Transverse colon (tissue), 4 donors: ENCODE measurements around the gene TP53TG5. TPM values are rescaled to one million over a fixed set of nuclear protein-coding genes. Genes with fewer than 3 reads are reported as not detected.
A peak's percentile ranks its signal among the peaks of the same experiment; 100 is the strongest.

Source experiments
- DNase-seq: peaks from one replicate; pipeline ENCODE4 v3.0.0-alpha.2; 2019
- H3K27ac ChIP-seq, 4 donors: fragments of 200-600 bp; sonication (generic); 2 replicates each; pipeline ENCODE4 v1.5.1; 2016 to 2018; ENCODE audit warnings: inconsistent platforms in 4 of 4
- H3K27me3 ChIP-seq: fragments of 200-600 bp; sonication (generic); 2 replicates; pipeline ENCODE4 v1.5.1; 2017; ENCODE audit warnings: inconsistent platforms
- H3K36me3 ChIP-seq, 4 donors: fragments of 200-600 bp; sonication (generic); 2 replicates each; pipeline ENCODE4 v1.5.1; 2017 to 2019; ENCODE audit warnings: inconsistent platforms in 4 of 4
- H3K4me1 ChIP-seq, 4 donors: fragments of 200-600 bp; sonication (generic); 2 replicates each; pipeline ENCODE4 v1.5.1; 2017 to 2020; ENCODE audit warnings: inconsistent platforms in 4 of 4
- H3K4me3 ChIP-seq, 4 donors: fragments of 200-600 bp; sonication (generic); 1 replicate in 1 of 4; 2 replicates in 3 of 4; pipeline versions ENCODE4 v1.5.1 to v1.6.1; 2017 to 2019; ENCODE audit warnings: inconsistent platforms in 4 of 4
- H3K9me3 ChIP-seq, 2 donors: fragments of 200-600 bp; sonication (generic); 2 replicates each; pipeline ENCODE4 v1.5.1; 2017 to 2019; ENCODE audit warnings: inconsistent platforms in 2 of 2
- EP300 ChIP-seq: sonication (generic); formaldehyde crosslinking; IDR thresholded peaks from one replicate; pipeline ENCODE4 v1.6.1; 2017; ENCODE audit warnings: antibody characterized with exemption, low read depth
- POLR2A ChIP-seq: fragments of 450-650 bp; IDR thresholded peaks from one replicate; pipeline ENCODE4 v1.6.1; 2016; ENCODE audit warnings: antibody characterized with exemption, mild to moderate bottlenecking, moderate library complexity
- POLR2AphosphoS5 ChIP-seq, 3 donors: sonication (generic); formaldehyde crosslinking; IDR thresholded peaks; one replicate each; pipeline ENCODE4 v1.6.1; 2016; ENCODE audit warnings: antibody characterized with exemption in 3 of 3
- WGBS, 2 donors: methylation state at CpG; one replicate each; pipeline ENCODE4 v1.1.5; 2018; ENCODE audit warnings: low coverage in 1 of 2; 5-methylcytosine and 5-hydroxymethylcytosine counted together
- in situ Hi-C, 4 donors: fragments of 200-750 bp; cut with MboI; loops; one replicate each; pipeline versions ENCODE4 v1.15.0 to v1.15.1; 2017; ENCODE audit warnings: low sequenced_read_pairs in 3 of 4, low pct_ligation_motif_present in 1 of 4, low pct_unique_long_range_greater_than_20kb in 1 of 4
- intact Hi-C: fragments of 100-400 bp; cut with DNase I; formaldehyde crosslinking; loops from one replicate; pipeline ENCODE4 v1.15.1; 2023; ENCODE audit warnings: low total_unique reads
- total RNA-seq, 4 donors: library from RNA; depleted of rRNA; stranded (reverse); fragments of >200 nt; gene quantifications; one replicate each; pipeline ENCODE4 v1.1.0, GENCODE V29; 2016
- TF ChIP-seq, protein P1 (sequence below), 5 experiments: fragments of 200-600 bp in 3 of 5; fragments of 450-650 bp in 2 of 5; sonication (generic) in 3 of 5; IDR thresholded peaks; 1 replicate in 2 of 5; 2 replicates in 3 of 5; pipeline ENCODE4 v1.5.1; 2016 to 2017; ENCODE audit warnings: antibody characterized with exemption in 5 of 5, inconsistent platforms in 3 of 5, mild to moderate bottlenecking in 2 of 5, moderate library complexity in 1 of 5

Gene TP53TG5
- total RNA-seq, 4 donors from 2014 or later, result 0.14 TPM; not detected in 3

DNA sequence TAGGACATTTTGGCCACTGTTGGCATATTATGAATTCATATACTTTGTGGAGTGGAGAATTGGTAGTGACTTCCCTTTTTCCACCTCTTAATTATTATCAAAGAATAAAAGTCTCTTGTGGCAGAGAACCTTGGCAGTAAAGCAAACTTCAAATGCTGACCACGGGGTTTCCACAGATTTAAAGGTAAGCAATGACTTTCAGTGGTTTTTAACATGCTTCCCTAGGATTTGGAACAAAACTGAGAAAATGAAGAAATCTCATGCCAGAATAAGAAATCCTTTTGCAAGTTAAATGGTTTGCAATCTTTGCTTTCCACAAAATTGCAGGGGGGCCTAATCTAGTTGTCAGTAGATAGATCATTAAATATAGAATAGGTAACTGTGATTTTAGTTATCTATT lies 27.9 kb downstream of the TP53TG5 start:
- no peaks in the 10 kb centered on the region for H3K36me3 ChIP-seq
- in situ Hi-C loops, result no loop called here
- no peaks in the 10 kb centered on the region for H3K27me3 ChIP-seq
- H3K4me3 ChIP-seq, result no peak overlapping the region
- no peak for DNase-seq
- WGBS, 2 donors, result 40 to 50% methylated on average over 1 of the region's 1 CpG
- H3K27ac ChIP-seq, result no peak overlapping the region
- no peak for TF ChIP-seq POLR2AphosphoS5 (IDR thresholded peaks at IDR 0.05)
- no peak for TF ChIP-seq POLR2A
- TF ChIP-seq, protein P1, sequence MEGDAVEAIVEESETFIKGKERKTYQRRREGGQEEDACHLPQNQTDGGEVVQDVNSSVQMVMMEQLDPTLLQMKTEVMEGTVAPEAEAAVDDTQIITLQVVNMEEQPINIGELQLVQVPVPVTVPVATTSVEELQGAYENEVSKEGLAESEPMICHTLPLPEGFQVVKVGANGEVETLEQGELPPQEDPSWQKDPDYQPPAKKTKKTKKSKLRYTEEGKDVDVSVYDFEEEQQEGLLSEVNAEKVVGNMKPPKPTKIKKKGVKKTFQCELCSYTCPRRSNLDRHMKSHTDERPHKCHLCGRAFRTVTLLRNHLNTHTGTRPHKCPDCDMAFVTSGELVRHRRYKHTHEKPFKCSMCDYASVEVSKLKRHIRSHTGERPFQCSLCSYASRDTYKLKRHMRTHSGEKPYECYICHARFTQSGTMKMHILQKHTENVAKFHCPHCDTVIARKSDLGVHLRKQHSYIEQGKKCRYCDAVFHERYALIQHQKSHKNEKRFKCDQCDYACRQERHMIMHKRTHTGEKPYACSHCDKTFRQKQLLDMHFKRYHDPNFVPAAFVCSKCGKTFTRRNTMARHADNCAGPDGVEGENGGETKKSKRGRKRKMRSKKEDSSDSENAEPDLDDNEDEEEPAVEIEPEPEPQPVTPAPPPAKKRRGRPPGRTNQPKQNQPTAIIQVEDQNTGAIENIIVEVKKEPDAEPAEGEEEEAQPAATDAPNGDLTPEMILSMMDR (IDR thresholded peaks at IDR 0.05), result no peak
- no peak for TF ChIP-seq EP300
- no peaks in the 10 kb centered on the region for H3K9me3 ChIP-seq
- intact Hi-C loops, result no loop called here
- H3K4me1 ChIP-seq, result peaks cover 6 to 38% (median 21%) of the 10 kb centered on the region in 4 donors

GRCh38 chr20:45347936-45348778 lies 30.0 kb downstream of the TP53TG5 start, which contains the start of gene SDC4:
TSS of gene SDC4 (minus strand) at chr20:45348424. CDS start at chr20:45348384, 40 bp downstream.
- WGBS, 2 donors, result 1% methylated on average over 63 of the region's 77 CpGs; no CpG with 5 or more reads in 1 of the 2 donors
- intact Hi-C loops, result loop anchor here (5.0 kb wide), 1 partner anchor 99 kb away; no protein-coding TSS in a partner anchor

GRCh38 chr20:45347297-45347935 lies 30.7 kb downstream of the TP53TG5 start:
- H3K9me3 ChIP-seq, result no peaks in the 10 kb centered on the region
- H3K36me3 ChIP-seq, result no peaks in the 10 kb centered on the region
- peak overlapping the region; percentile 58 to 73 (median 68) for H3K4me3 ChIP-seq
- in situ Hi-C loops (no loop called here), intact Hi-C loops (loop anchor here (5.0 kb wide), 1 partner anchor 100 kb away; no protein-coding TSS in a partner anchor)
- no peaks in the 10 kb centered on the region for H3K27me3 ChIP-seq
- DNase-seq, result no peak
- 10 to 14% methylated on average over 2 to 10 of the region's 10 CpGs for WGBS, 2 donors
- TF ChIP-seq, protein P1 (IDR thresholded peaks at IDR 0.05), result no peak
- TF ChIP-seq POLR2AphosphoS5 (IDR thresholded peaks at IDR 0.05), result no peak
- no peak for TF ChIP-seq POLR2A
- TF ChIP-seq EP300, result no peak
- H3K4me1 ChIP-seq, result peaks cover 15 to 56% (median 49%) of the 10 kb centered on the region in 4 donors
- peak overlapping the region; percentile 92 to 96 (median 94) for H3K27ac ChIP-seq

More at GRCh38 chr20:45347936-45348778, 30.0 kb downstream of the TP53TG5 start, which contains the start of gene SDC4:
- Histone ChIP-seq H3K4me1 (peaks cover 15 to 48% (median 41%) of the 10 kb centered on the region in 4 donors), H3K4me3 (peak within 1 kb of the TSS; percentile 58 to 73 (median 68)), H3K9me3 (no peaks in the 10 kb centered on the region), H3K27ac (peak within 1 kb of the TSS; percentile 92 to 96 (median 94)), H3K36me3 (no peaks in the 10 kb centered on the region), H3K27me3 (no peaks in the 10 kb centered on the region)
- peak; percentile 97 to 100 (median 99) for TF ChIP-seq POLR2AphosphoS5 (IDR thresholded peaks at IDR 0.05)
- no peak for TF ChIP-seq EP300
- TF ChIP-seq POLR2A, result peak; percentile 99
- TF ChIP-seq, protein P1 (IDR thresholded peaks at IDR 0.05), result no peak
- in situ Hi-C loops, result no loop called here
- peak; percentile 78 for DNase-seq

- H3K27me3 ChIP-seq, result no peaks in the 10 kb centered on the region
- 28% methylated on average over 5 of the region's 5 CpGs; no CpG with 5 or more reads in 1 of the 2 donors for WGBS, 2 donors
- no peaks in the 10 kb centered on the region for H3K9me3 ChIP-seq
- peak overlapping the region; percentile 92 to 96 (median 94) for H3K27ac ChIP-seq
- TF ChIP-seq, protein P1 (IDR thresholded peaks at IDR 0.05), result no peak
- TF ChIP-seq EP300, result no peak
- TF ChIP-seq POLR2A, result no peak
- no peak for TF ChIP-seq POLR2AphosphoS5 (IDR thresholded peaks at IDR 0.05)
- DNase-seq, result no peak
- no peaks in the 10 kb centered on the region for H3K36me3 ChIP-seq
- peaks cover 16 to 61% (median 54%) of the 10 kb centered on the region in 4 donors for H3K4me1 ChIP-seq
- intact Hi-C loops, result loop anchor here (5.0 kb wide), 1 partner anchor 100 kb away; no protein-coding TSS in a partner anchor
- in situ Hi-C loops, result no loop called here
- peak overlapping the region; percentile 58 to 73 (median 68) for H3K4me3 ChIP-seq
These were observed 31.3 kb downstream of the TP53TG5 start for GRCh38 chr20:45346851-45347250.
